Measurements from ENCODE around the gene SHROOM1.

DNA sequence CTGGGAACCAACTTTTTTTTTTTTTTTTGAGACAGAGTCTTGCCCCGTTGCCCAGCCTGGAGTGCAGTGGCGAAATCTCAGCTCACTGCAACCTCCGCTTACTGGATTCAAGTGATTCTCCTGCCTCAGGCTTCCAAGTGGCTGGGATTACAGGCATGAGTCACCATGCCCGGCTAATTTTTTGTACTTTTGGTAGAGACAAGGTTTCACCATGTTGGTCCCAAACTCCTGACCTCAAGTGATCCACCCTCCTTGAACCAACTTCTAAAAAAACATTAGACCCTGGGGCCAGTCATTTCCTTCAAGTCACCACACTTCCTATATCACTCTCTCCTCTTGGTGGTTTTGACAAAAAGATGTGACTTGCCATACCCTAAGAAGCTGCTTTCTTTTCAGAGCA is 10.9 kb upstream of the SHROOM1 start:
- TF ChIP-seq CTCF (IDR thresholded peaks at IDR 0.05) (no peak), POLR2A (IDR thresholded peaks at IDR 0.05; ENCODE audit: low read depth) (no peak)

Data from esophagus muscularis mucosa (tissue), 3 donors.